Upper lobe of right lung (tissue), 1 donor: Measurements from ENCODE around the gene BSPH1. TPM values are rescaled to one million over a fixed set of nuclear protein-coding genes. Genes with fewer than 3 reads are reported as not detected.

Experiments
- ATAC-seq: fragments of 200-7000 bp; cut with Tn5 transposase; one replicate; pipeline ENCODE4 v1.9.1; 2020; ENCODE audit warnings: mild to moderate bottlenecking, moderate library complexity
- DNase-seq: peaks from one replicate; pipeline ENCODE4 v3.0.0-alpha.2; 2020
- H3K27ac ChIP-seq: fragments of 200-600 bp; one replicate; pipeline ENCODE4 v1.8.0; 2022
- H3K27me3 ChIP-seq: fragments of 200-600 bp; one replicate; pipeline ENCODE4 v1.8.0; 2022; ENCODE audit warnings: mild to moderate bottlenecking
- H3K36me3 ChIP-seq: fragments of 200-600 bp; one replicate; pipeline ENCODE4 v1.8.0; 2022
- H3K4me1 ChIP-seq: fragments of 200-600 bp; one replicate; pipeline ENCODE4 v1.8.0; 2022
- H3K4me3 ChIP-seq: fragments of 200-600 bp; one replicate; pipeline ENCODE4 v1.8.0; 2022; ENCODE audit warnings: mild to moderate bottlenecking
- H3K9me3 ChIP-seq: fragments of 200-600 bp; one replicate; pipeline ENCODE4 v1.8.0; 2022
- intact Hi-C: fragments of 100-400 bp; cut with DNase I; formaldehyde crosslinking; loops from one replicate; pipeline ENCODE4 v1.11.0; 2022
- long read RNA-seq: library from polyadenylated mRNA; unstranded; transcript quantifications from one replicate; pipeline ENCODE4 v2.0.0, GENCODE V29; 2021
- total RNA-seq: library from RNA; stranded (reverse); fragmentation: NEBNext Ultra II Directional; extraction: Animal tissue kit (Norgen Biotek cat#: 25700); gene quantifications from one replicate; pipeline ENCODE4 v1.2.1, GENCODE V29; 2021
- TF ChIP-seq, protein P1 (sequence below): fragments of 200-600 bp; IDR thresholded peaks from one replicate; pipeline ENCODE4 v1.8.0; 2022; ENCODE audit warnings: antibody characterized with exemption
- donor health status: DM: no; HTN: yes; CAD: no; lungs with severe emphysema.

Gene BSPH1, protein sequence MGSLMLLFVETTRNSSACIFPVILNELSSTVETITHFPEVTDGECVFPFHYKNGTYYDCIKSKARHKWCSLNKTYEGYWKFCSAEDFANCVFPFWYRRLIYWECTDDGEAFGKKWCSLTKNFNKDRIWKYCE
- not detected for total RNA-seq
- long read RNA-seq = 0 reads

DNA sequence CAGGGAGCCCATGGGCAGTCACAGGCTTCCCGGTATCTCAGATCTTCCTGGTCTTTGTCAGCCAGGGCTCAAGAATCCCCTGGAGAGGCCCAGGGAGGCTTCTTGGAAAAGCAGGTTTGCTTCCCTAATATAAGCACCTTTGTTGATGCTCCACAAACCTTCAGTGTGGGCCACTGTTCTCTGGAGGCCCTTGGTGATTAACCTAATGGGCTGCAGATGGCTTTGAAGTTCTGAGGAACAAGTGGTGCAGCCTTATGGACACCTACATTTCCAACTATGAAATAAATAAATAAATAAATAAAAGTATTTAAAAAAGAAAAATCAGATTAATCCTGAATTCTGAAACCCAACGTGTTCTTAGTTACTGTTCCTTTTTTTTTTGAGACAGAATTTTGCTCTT is at the start of gene BSPH1:
Gene BSPH1 (minus strand): TSS at position 101 of the 400 bp plus-strand sequence. CDS start 89 bp downstream, at position 12.
- DNase-seq (no peak), ATAC-seq (no peak)
- no peaks in the 10 kb centered on the region for H3K4me1 ChIP-seq
- intact Hi-C loops = no loop called here
- H3K9me3 ChIP-seq = no peaks in the 10 kb centered on the region
- no peak within 1 kb of the TSS for H3K27ac ChIP-seq
- TF ChIP-seq, protein P1, sequence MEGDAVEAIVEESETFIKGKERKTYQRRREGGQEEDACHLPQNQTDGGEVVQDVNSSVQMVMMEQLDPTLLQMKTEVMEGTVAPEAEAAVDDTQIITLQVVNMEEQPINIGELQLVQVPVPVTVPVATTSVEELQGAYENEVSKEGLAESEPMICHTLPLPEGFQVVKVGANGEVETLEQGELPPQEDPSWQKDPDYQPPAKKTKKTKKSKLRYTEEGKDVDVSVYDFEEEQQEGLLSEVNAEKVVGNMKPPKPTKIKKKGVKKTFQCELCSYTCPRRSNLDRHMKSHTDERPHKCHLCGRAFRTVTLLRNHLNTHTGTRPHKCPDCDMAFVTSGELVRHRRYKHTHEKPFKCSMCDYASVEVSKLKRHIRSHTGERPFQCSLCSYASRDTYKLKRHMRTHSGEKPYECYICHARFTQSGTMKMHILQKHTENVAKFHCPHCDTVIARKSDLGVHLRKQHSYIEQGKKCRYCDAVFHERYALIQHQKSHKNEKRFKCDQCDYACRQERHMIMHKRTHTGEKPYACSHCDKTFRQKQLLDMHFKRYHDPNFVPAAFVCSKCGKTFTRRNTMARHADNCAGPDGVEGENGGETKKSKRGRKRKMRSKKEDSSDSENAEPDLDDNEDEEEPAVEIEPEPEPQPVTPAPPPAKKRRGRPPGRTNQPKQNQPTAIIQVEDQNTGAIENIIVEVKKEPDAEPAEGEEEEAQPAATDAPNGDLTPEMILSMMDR = no peak
- H3K36me3 ChIP-seq = no peaks in the 10 kb centered on the region
- H3K4me3 ChIP-seq = no peak within 1 kb of the TSS
- H3K27me3 ChIP-seq = peaks cover 8% of the 10 kb centered on the region

DNA sequence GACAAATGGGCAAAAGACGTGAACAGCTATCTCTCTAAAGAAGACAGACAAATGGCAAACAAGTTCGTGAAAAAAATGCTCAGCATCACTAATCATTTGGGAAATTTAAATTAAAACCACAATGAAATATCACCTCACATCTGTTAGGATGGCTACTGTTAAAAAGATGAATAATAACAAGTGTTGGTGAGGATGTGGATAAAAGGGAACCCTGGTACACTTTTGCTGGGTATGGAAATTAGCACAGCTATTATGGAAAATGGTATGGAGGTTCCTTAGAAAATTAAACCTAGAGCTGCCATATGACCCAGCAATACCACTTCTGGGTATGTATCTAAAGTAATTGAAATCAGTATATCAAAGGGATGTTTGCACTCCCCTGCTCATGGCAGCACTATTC is 44.8 kb upstream of the BSPH1 start:
- Histone ChIP-seq H3K4me1 (no peaks in the 10 kb centered on the region), H3K4me3 (no peak overlapping the region), H3K27ac (no peak overlapping the region), H3K27me3 (peaks cover 9% of the 10 kb centered on the region), H3K9me3 (peaks cover 8% of the 10 kb centered on the region), H3K36me3 (no peaks in the 10 kb centered on the region)
- DNase-seq (no peak), ATAC-seq (no peak)
- TF ChIP-seq, protein P1 = no peak
- intact Hi-C loops = no loop called here

DNA sequence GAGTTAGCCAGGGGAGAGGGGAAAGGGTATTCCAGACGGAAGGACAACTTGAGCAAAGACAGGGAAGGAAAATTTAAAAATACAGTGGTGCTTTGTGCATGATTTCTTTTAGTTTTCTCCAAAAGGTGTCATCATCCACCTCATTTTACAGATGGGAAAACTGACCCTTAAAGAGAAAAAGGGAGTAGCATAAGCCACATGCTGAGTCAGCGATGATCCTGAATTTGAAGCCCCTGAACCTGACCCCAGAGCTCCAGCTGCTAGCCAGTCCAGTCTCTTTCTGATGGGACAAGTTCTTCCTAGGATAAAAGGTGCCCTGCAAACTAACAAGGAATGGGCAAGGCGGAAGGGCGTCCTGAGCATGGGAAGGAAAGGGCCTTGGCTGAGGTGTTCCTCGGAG is 41.6 kb upstream of the BSPH1 start:
- ATAC-seq (no peak), DNase-seq (no peak)
- peaks cover 8% of the 10 kb centered on the region for H3K9me3 ChIP-seq
- no peaks in the 10 kb centered on the region for H3K36me3 ChIP-seq
- intact Hi-C loops = no loop called here
- TF ChIP-seq, protein P1 = no peak
- no peak overlapping the region for H3K27ac ChIP-seq
- H3K27me3 ChIP-seq = peaks cover 19% of the 10 kb centered on the region
- H3K4me3 ChIP-seq = no peak overlapping the region
- H3K4me1 ChIP-seq = no peaks in the 10 kb centered on the region

DNA sequence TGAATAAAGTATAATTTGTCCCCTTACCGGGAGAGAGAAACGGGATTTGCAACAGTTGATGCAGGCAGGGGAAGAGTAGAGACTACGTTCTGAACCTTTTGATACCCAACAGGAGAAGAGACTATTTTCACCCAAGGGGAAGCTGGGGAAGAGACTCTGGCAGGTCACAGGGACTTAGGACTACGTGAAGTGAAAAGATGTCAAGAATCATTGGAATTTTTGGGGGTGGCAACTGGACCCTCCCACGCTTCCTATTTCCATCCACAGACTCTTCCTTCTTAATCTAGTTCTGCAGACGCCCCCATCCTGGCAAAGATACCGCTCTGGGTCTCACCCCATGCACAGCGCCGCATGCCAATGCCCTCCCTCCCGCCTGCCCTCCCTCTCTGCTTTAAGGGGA is 38.1 kb upstream of the BSPH1 start:
- DNase-seq = no peak
- Histone ChIP-seq H3K36me3 (no peaks in the 10 kb centered on the region), H3K4me3 (no peak overlapping the region), H3K27ac (no peak overlapping the region), H3K4me1 (no peaks in the 10 kb centered on the region), H3K9me3 (no peaks in the 10 kb centered on the region), H3K27me3 (peaks cover 15% of the 10 kb centered on the region)
- no peak for ATAC-seq
- intact Hi-C loops = no loop called here
- TF ChIP-seq, protein P1 = no peak

DNA sequence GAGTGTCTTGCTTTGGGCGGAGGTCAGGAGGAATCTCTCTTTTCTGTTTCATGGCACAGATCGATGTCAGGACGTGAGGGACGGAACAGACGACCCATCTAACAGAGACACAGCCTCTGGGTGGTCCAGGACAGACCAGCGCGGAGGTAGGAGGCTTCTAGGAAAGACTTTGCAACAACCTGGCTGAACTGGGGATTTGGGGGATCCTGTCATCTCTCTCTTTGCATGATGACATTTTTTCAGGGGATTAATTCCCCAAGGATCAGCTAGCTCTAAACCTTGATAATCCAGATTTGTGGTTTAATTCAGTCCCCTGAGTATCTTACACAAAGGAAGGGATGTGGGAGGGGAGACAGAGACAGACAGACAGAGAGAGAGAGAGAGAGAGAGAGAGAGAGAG is 37.5 kb upstream of the BSPH1 start:
- ATAC-seq (no peak), DNase-seq (no peak)
- intact Hi-C loops = no loop called here
- peaks cover 19% of the 10 kb centered on the region for H3K27me3 ChIP-seq
- no peak overlapping the region for H3K4me3 ChIP-seq
- H3K27ac ChIP-seq = no peak overlapping the region
- H3K9me3 ChIP-seq = no peaks in the 10 kb centered on the region
- H3K36me3 ChIP-seq = no peaks in the 10 kb centered on the region
- no peaks in the 10 kb centered on the region for H3K4me1 ChIP-seq
- TF ChIP-seq, protein P1 = no peak

DNA sequence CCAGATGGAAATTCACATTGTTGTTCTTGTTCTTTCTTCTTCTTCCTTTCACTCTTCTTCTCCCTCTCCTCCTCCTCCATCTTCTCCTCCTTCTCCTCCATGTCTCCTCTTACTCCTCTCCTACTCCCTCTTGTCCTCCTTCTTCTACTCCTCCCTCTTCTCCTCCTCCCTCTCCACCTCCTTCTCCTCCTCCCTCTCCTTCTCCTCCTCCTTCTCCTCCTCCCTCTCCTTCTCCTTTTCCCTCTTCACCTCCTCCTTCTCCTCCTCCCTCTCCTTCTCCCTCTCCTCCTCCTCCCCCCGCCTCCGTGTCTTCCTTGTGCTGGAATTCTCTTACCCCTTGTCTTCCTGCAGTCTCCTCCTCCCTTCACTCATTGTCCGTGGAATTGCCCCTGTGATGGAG is 33.5 kb upstream of the BSPH1 start:
- Histone ChIP-seq H3K4me1 (no peaks in the 10 kb centered on the region), H3K36me3 (no peaks in the 10 kb centered on the region), H3K27ac (no peak overlapping the region), H3K27me3 (peaks cover 25% of the 10 kb centered on the region), H3K4me3 (no peak overlapping the region), H3K9me3 (no peaks in the 10 kb centered on the region)
- TF ChIP-seq, protein P1 = no peak
- ATAC-seq (no peak), DNase-seq (no peak)
- intact Hi-C loops = no loop called here
